Hepatocyte (in vitro differentiated cells): ENCODE measurements around the gene VAMP4.

Source experiments
- CTCF ChIP-seq: fragments of 200-600 bp; sonication (generic); IDR thresholded peaks from 2 replicates; pipeline ENCODE4 v1.5.1; 2016; ENCODE audit warnings: antibody characterized with exemption, mild to moderate bottlenecking; ENCODE audit not compliant: poor library complexity
- EZH2 ChIP-seq: fragments of 200-600 bp; sonication (generic); IDR thresholded peaks from 2 replicates; pipeline ENCODE4 v1.6.1; 2016; ENCODE audit warnings: antibody characterized with exemption, mild to moderate bottlenecking, borderline replicate concordance
- EZH2phosphoT487 ChIP-seq: fragments of 200-600 bp; sonication (generic); IDR thresholded peaks from one replicate; pipeline ENCODE4 v1.6.1; 2018; ENCODE audit warnings: antibody characterized with exemption, mild to moderate bottlenecking, low read depth, moderate library complexity; ENCODE audit not compliant: unreplicated experiment, severe bottlenecking

GRCh38 chr1:171742577-171742922 is 685 bp upstream of the VAMP4 start:
- no peak for TF ChIP-seq CTCF
- TF ChIP-seq EZH2phosphoT487: no peak
- no peak for TF ChIP-seq EZH2
